A673 (cell line): Measurements from ENCODE around the gene TMEM198.

Experiments
- EZH2 ChIP-seq: fragments of 200-600 bp; sonication (generic); IDR thresholded peaks from 2 replicates; pipeline ENCODE4 v1.6.1; 2017; ENCODE audit warnings: borderline replicate concordance, low read depth, mild to moderate bottlenecking, mixed read lengths, antibody characterized with exemption, low read length; ENCODE audit not compliant: poor library complexity, severe bottlenecking
- TF ChIP-seq, protein P1 (sequence below): fragments of 300-800, 200-600 bp; sonication (generic); conservative IDR thresholded peaks from 2 replicates; pipeline ENCODE4 v1.5.1; 2017; ENCODE audit warnings: low read depth, mild to moderate bottlenecking, antibody characterized with exemption, low read length, moderate library complexity, mixed read lengths

DNA sequence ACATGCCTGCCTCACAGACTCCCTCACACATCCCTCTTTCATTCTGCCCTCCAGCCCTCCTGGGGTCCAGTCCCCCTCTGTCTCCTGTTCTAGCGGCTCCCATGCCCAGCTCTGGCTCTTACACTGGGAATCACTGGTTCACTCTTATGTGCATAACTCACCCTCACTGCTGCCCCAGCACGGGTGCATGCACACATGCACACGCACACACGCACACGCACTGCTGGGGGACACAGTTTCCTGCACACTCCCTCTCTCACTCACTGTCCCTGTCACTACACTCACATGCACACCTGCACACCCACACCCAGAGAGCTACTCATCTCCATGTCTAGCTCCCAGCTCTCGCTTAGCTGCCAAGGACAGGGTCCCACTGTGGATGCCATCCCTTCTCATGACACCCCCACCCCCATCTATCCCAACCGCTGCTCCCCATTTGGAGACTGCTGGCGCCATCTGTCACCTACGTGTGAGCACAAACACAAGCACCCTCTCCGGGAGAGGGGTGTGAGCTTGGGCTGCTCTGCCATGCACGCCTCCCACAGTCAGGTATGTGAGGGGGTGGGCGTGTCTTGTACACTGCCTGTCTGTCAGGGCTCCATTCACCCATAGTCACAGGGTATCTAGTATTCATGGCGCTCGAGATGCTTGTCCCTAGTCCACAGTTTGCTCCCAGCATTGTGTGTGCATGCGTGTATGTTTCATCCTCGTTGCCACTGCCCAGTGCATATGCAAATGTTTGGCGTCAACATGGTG lies 27.8 kb upstream of the TMEM198 start:
- TF ChIP-seq, protein P1, sequence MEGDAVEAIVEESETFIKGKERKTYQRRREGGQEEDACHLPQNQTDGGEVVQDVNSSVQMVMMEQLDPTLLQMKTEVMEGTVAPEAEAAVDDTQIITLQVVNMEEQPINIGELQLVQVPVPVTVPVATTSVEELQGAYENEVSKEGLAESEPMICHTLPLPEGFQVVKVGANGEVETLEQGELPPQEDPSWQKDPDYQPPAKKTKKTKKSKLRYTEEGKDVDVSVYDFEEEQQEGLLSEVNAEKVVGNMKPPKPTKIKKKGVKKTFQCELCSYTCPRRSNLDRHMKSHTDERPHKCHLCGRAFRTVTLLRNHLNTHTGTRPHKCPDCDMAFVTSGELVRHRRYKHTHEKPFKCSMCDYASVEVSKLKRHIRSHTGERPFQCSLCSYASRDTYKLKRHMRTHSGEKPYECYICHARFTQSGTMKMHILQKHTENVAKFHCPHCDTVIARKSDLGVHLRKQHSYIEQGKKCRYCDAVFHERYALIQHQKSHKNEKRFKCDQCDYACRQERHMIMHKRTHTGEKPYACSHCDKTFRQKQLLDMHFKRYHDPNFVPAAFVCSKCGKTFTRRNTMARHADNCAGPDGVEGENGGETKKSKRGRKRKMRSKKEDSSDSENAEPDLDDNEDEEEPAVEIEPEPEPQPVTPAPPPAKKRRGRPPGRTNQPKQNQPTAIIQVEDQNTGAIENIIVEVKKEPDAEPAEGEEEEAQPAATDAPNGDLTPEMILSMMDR = no peak
- TF ChIP-seq EZH2 = no peak
